C4-2B (cell line): ENCODE measurements around the gene PTH1R.

ENCODE experiments used
- ZFX ChIP-seq: fragments of 450-650 bp; IDR thresholded peaks from 2 replicates; pipeline ENCODE4 v1.6.1; 2017
- TF ChIP-seq, protein P1 (sequence below): fragments of 450-650 bp; conservative IDR thresholded peaks from 2 replicates; pipeline ENCODE4 v1.5.1; 2017; ENCODE audit warnings: mild to moderate bottlenecking

DNA sequence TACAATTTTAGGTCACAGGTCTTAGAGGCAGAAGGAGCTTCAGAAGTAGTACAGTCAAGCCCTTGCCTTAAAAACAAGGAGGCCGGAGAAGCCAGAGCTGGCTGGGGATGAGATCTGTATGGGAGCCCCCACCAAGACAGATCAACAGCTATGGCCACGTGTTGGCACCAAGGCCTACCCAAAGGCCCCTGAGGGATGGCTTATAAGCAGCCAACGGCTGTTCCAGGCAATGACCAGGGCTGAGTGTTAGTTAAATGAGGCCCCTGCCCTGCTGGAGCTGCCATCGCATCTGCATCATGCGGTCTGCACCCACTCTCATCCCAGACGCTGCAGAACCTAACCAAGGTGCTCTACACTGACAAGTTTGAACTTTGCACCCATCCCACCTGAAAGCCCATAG, 55.7 kb downstream of the PTH1R start:
- TF ChIP-seq, protein P1, sequence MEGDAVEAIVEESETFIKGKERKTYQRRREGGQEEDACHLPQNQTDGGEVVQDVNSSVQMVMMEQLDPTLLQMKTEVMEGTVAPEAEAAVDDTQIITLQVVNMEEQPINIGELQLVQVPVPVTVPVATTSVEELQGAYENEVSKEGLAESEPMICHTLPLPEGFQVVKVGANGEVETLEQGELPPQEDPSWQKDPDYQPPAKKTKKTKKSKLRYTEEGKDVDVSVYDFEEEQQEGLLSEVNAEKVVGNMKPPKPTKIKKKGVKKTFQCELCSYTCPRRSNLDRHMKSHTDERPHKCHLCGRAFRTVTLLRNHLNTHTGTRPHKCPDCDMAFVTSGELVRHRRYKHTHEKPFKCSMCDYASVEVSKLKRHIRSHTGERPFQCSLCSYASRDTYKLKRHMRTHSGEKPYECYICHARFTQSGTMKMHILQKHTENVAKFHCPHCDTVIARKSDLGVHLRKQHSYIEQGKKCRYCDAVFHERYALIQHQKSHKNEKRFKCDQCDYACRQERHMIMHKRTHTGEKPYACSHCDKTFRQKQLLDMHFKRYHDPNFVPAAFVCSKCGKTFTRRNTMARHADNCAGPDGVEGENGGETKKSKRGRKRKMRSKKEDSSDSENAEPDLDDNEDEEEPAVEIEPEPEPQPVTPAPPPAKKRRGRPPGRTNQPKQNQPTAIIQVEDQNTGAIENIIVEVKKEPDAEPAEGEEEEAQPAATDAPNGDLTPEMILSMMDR = no peak
- no peak for TF ChIP-seq ZFX
